ENCODE data around the gene TAPBPL. TPM values are rescaled to one million over a fixed set of nuclear protein-coding genes. Genes with fewer than 3 reads are reported as not detected.

TAPBPL gene
- polyA plus RNA-seq, 3 donors: 89.3 to 145 (median 91.8) TPM

- Histone ChIP-seq H3K27me3 (ENCODE audit: control insufficient read depth in 2 of 2, insufficient read depth in 2 of 2, low read length in 2 of 2) (no peaks in the 10 kb centered on the region), H3K4me2 (replicated peaks; ENCODE audit: extremely low read depth, low read length, poor library complexity, severe bottlenecking) (no peak overlapping the region), H4K20me1 (ENCODE audit: insufficient read depth, low read length) (peaks cover 26% of the 10 kb centered on the region), H3K79me2 (ENCODE audit: insufficient read depth, low read length) (peaks cover 25% of the 10 kb centered on the region), H3K9me3 (replicated peaks in 1 of 2; ENCODE audit: control insufficient read depth in 1 of 2, insufficient read depth in 1 of 2, low read length in 2 of 2) (no peaks in the 10 kb centered on the region), H2AFZ (ENCODE audit: insufficient read depth, low read depth, low read length, poor library complexity, severe bottlenecking) (no peak overlapping the region), H3K4me3 (replicated peaks in 1 of 3; ENCODE audit: low read depth in 2 of 3, low read length in 3 of 3) (no peak overlapping the region), H3K36me3 (replicated peaks in 1 of 2; ENCODE audit: control insufficient read depth in 1 of 2, insufficient read depth in 2 of 2, low read length in 2 of 2) (peaks cover 32 to 52% of the 10 kb centered on the region in 2 donors), H3K27ac (ENCODE audit: low read depth in 1 of 2, low read length in 2 of 2) (peak overlapping the region in 1 of 2 donors; percentile 85), H3K9ac (ENCODE audit: insufficient read depth, low read length, poor library complexity, severe bottlenecking) (no peak overlapping the region), H3K4me1 (ENCODE audit: control insufficient read depth in 1 of 2, insufficient read depth in 2 of 2, low read length in 2 of 2) (peaks cover 53 to 62% of the 10 kb centered on the region in 2 donors)
- Mint-ChIP-seq H3K27me3 (ENCODE audit: low read depth in 3 of 3) (peaks cover 0 to 2% (median 1%) of the 10 kb centered on the region in 3 donors), H3K27ac (peak overlapping the region in 3 of 7 donors; percentile 2 to 71 (median 27)), H3K4me3 (no peak overlapping the region), H3K36me3 (peaks cover 68 to 70% of the 10 kb centered on the region in 2 donors), H3K9me3 (no peaks in the 10 kb centered on the region), H3K4me1 (peaks cover 74% of the 10 kb centered on the region)
- TF ChIP-seq CTCF (IDR thresholded peaks at IDR 0.05): no peak
- 85% methylated on average over 4 of the region's 6 CpGs for WGBS (ENCODE audit: insufficient coverage)
- intact Hi-C loops (cut with micrococcal nuclease): loop anchor here (5.0 kb wide), 4 partner anchors 37 to 142 kb away; partner anchors contain the start of gene IFFO1 (in 1 of the 2)
- no peak for DNase-seq
These were observed 12.0 kb downstream of the TAPBPL start for GRCh38 chr12:6463858-6464257.

DNA sequence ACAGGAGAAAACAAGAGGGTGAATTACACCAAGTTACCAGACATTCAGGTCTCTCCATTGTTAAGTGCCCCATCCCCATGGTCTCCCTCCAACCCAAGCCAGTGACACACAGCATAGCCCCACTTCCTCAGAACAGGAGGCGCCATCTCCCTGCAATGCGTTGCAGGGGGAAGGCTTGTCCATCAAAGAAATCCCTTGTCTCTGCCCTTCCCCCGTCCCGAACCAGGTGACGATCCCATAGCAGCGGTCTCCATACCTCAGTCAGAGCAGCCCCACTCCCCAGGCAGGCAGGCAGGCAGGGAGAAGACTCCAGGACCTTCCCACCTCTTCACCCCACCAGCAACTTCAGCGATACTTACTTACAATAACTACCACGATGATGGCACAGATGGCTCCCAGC, 12.7 kb downstream of the TAPBPL start:
- peaks cover 74% of the 10 kb centered on the region for H3K4me1 Mint-ChIP-seq
- peaks cover 65 to 68% of the 10 kb centered on the region in 2 donors for H3K36me3 Mint-ChIP-seq
- Histone ChIP-seq H3K4me1 (ENCODE audit: control insufficient read depth in 1 of 2, insufficient read depth in 2 of 2, low read length in 2 of 2) (peaks cover 53 to 62% of the 10 kb centered on the region in 2 donors), H3K4me3 (replicated peaks in 1 of 3; ENCODE audit: low read depth in 2 of 3, low read length in 3 of 3) (no peak overlapping the region), H3K9ac (ENCODE audit: insufficient read depth, low read length, poor library complexity, severe bottlenecking) (no peak overlapping the region), H3K27me3 (ENCODE audit: control insufficient read depth in 2 of 2, insufficient read depth in 2 of 2, low read length in 2 of 2) (no peaks in the 10 kb centered on the region), H4K20me1 (ENCODE audit: insufficient read depth, low read length) (peaks cover 32% of the 10 kb centered on the region), H3K9me3 (replicated peaks in 1 of 2; ENCODE audit: control insufficient read depth in 1 of 2, insufficient read depth in 1 of 2, low read length in 2 of 2) (no peaks in the 10 kb centered on the region), H3K27ac (ENCODE audit: low read depth in 1 of 2, low read length in 2 of 2) (peak overlapping the region in 1 of 2 donors; percentile 85), H3K36me3 (replicated peaks in 1 of 2; ENCODE audit: control insufficient read depth in 1 of 2, insufficient read depth in 2 of 2, low read length in 2 of 2) (peaks cover 26 to 45% of the 10 kb centered on the region in 2 donors), H3K79me2 (ENCODE audit: insufficient read depth, low read length) (peaks cover 32% of the 10 kb centered on the region), H3K4me2 (replicated peaks; ENCODE audit: extremely low read depth, low read length, poor library complexity, severe bottlenecking) (no peak overlapping the region), H2AFZ (ENCODE audit: insufficient read depth, low read depth, low read length, poor library complexity, severe bottlenecking) (no peak overlapping the region)
- peak overlapping the region in 5 of 7 donors; percentile 1 to 71 (median 8) for H3K27ac Mint-ChIP-seq
- H3K27me3 Mint-ChIP-seq (ENCODE audit: low read depth in 3 of 3): peaks cover 0 to 2% (median 1%) of the 10 kb centered on the region in 3 donors
- no peak for TF ChIP-seq CTCF (IDR thresholded peaks at IDR 0.05)
- no peak for DNase-seq
- no peak overlapping the region for H3K4me3 Mint-ChIP-seq
- 94% methylated on average over 8 of the region's 8 CpGs for WGBS (ENCODE audit: insufficient coverage)
- H3K9me3 Mint-ChIP-seq: no peaks in the 10 kb centered on the region
- intact Hi-C loops (cut with micrococcal nuclease): loop anchor here (5.0 kb wide), 4 partner anchors 37 to 142 kb away; partner anchors contain the start of gene IFFO1 (in 1 of the 2)
